ENCODE data around the gene DGKZ. TPM values are rescaled to one million over a fixed set of nuclear protein-coding genes. Genes with fewer than 3 reads are reported as not detected.
"Not testable (repeated sequence)": the region's sequence is repeated elsewhere in the genome, so short reads cannot be mapped to it uniquely, and the experiment has no call there.

DGKZ gene
- polyA plus RNA-seq: 10 to 100 TPM; 33.4 to 50.0 (median 46.5) TPM

- WGBS, 3 donors: 7 to 12% (median 7%) methylated on average over 39 to 80 of the region's 80 CpGs
- no peak within 1 kb of the TSS for H3K27ac ChIP-seq (ENCODE audit: low read depth, low read length)
Measured at GRCh38 chr11:46346886-46347636, at the start of gene DGKZ. Gene DGKZ, plus strand, starts transcription at chr11:46347463. Its CDS starts 197 bp downstream, at chr11:46347660.

- H3K27ac ChIP-seq (ENCODE audit: low read depth, low read length): no peak overlapping the region
- WGBS, 3 donors: 60 to 73% (median 61%) methylated on average over 8 of the region's 8 CpGs
Measured at GRCh38 chr11:46298699-46299433, 48.4 kb upstream of the DGKZ start.

GRCh38 chr11:46299451-46299961, 47.8 kb upstream of the DGKZ start:
- WGBS, 3 donors: 70 to 84% (median 84%) methylated on average over 5 of the region's 5 CpGs
- H3K27ac ChIP-seq (ENCODE audit: low read depth, low read length): no peak overlapping the region

GRCh38 chr11:46300270-46300669, 47.0 kb upstream of the DGKZ start:
- H3K27ac ChIP-seq (ENCODE audit: low read depth, low read length): no peak overlapping the region
- 93 to 96% (median 94%) methylated on average over 7 of the region's 7 CpGs for WGBS, 3 donors

- 85 to 94% (median 87%) methylated on average over 7 of the region's 7 CpGs for WGBS, 3 donors
- no peak overlapping the region for H3K27ac ChIP-seq (ENCODE audit: low read depth, low read length)
Measured at GRCh38 chr11:46302866-46303265, 44.4 kb upstream of the DGKZ start.

- 88 to 94% (median 91%) methylated on average over 12 of the region's 12 CpGs for WGBS, 3 donors
- not testable (repeated sequence) for H3K27ac ChIP-seq (ENCODE audit: low read depth, low read length)
Measured at GRCh38 chr11:46304036-46304435, 43.2 kb upstream of the DGKZ start.

- H3K27ac ChIP-seq (ENCODE audit: low read depth, low read length): no peak overlapping the region
- WGBS, 3 donors: 88 to 91% (median 90%) methylated on average over 9 to 10 of the region's 10 CpGs
Measured at GRCh38 chr11:46304605-46305179, 42.6 kb upstream of the DGKZ start.

GRCh38 chr11:46305295-46305694, 42.0 kb upstream of the DGKZ start:
- no peak overlapping the region for H3K27ac ChIP-seq (ENCODE audit: low read depth, low read length)
- WGBS, 3 donors: 51 to 73% (median 53%) methylated on average over 6 of the region's 6 CpGs

- 82 to 90% (median 89%) methylated on average over 5 of the region's 5 CpGs for WGBS, 3 donors
- H3K27ac ChIP-seq (ENCODE audit: low read depth, low read length): no peak overlapping the region
Measured at GRCh38 chr11:46306296-46306853, 40.9 kb upstream of the DGKZ start.

- WGBS, 3 donors: 87 to 90% (median 87%) methylated on average over 3 of the region's 3 CpGs
- no peak overlapping the region for H3K27ac ChIP-seq (ENCODE audit: low read depth, low read length)
Measured at GRCh38 chr11:46307369-46307768, 39.9 kb upstream of the DGKZ start.

GRCh38 chr11:46307785-46308341, 39.4 kb upstream of the DGKZ start:
- WGBS, 3 donors: 81 to 85% (median 83%) methylated on average over 13 to 14 of the region's 14 CpGs
- no peak overlapping the region for H3K27ac ChIP-seq (ENCODE audit: low read depth, low read length)

GRCh38 chr11:46308631-46309419, 38.4 kb upstream of the DGKZ start:
- H3K27ac ChIP-seq (ENCODE audit: low read depth, low read length): no peak overlapping the region
- 26 to 35% (median 28%) methylated on average over 12 of the region's 12 CpGs for WGBS, 3 donors

GRCh38 chr11:46309814-46310259, 37.4 kb upstream of the DGKZ start:
- H3K27ac ChIP-seq (ENCODE audit: low read depth, low read length): no peak overlapping the region
- 60 to 61% (median 60%) methylated on average over 4 of the region's 4 CpGs for WGBS, 3 donors

GRCh38 chr11:46315033-46315738, 32.1 kb upstream of the DGKZ start:
- WGBS, 3 donors: 36 to 61% (median 56%) methylated on average over 16 of the region's 16 CpGs
- no peak overlapping the region for H3K27ac ChIP-seq (ENCODE audit: low read depth, low read length)

GRCh38 chr11:46315783-46316563, 31.3 kb upstream of the DGKZ start:
- WGBS, 3 donors: 59 to 94% (median 88%) methylated on average over 12 of the region's 12 CpGs
- no peak overlapping the region for H3K27ac ChIP-seq (ENCODE audit: low read depth, low read length)

- 81 to 94% (median 85%) methylated on average over 5 of the region's 5 CpGs for WGBS, 3 donors
- H3K27ac ChIP-seq (ENCODE audit: low read depth, low read length): no peak overlapping the region
Measured at GRCh38 chr11:46319074-46319453, 28.2 kb upstream of the DGKZ start.
